Left ventricle myocardium inferior (tissue), 1 donor: Measurements from ENCODE around the gene DOCK8. TPM values are rescaled to one million over a fixed set of nuclear protein-coding genes. Genes with fewer than 3 reads are reported as not detected.
"Not testable (repeated sequence)": the region's sequence is repeated elsewhere in the genome, so short reads cannot be mapped to it uniquely, and the experiment has no call there.

Experiments
- DNase-seq: peaks from one replicate; pipeline ENCODE4 v3.0.0-alpha.2; 2020
- H3K27ac ChIP-seq: fragments of 200-600 bp; replicated peaks from 2 replicates; pipeline ENCODE4 v1.8.0; 2021
- H3K27me3 ChIP-seq: fragments of 200-600 bp; 2 replicates; pipeline ENCODE4 v1.8.0; 2021; ENCODE audit warnings: low read depth
- H3K36me3 ChIP-seq: fragments of 200-600 bp; 2 replicates; pipeline ENCODE4 v1.8.0; 2021
- H3K4me1 ChIP-seq: fragments of 200-600 bp; 2 replicates; pipeline ENCODE4 v1.8.0; 2021
- H3K4me3 ChIP-seq: fragments of 200-600 bp; 2 replicates; pipeline ENCODE4 v1.8.0; 2021; ENCODE audit warnings: mild to moderate bottlenecking, moderate library complexity
- H3K9me3 ChIP-seq: fragments of 200-600 bp; replicated peaks from 2 replicates; pipeline ENCODE4 v1.8.0; 2021
- CTCF ChIP-seq: fragments of 200-600 bp; IDR thresholded peaks from 2 replicates; pipeline ENCODE4 v1.8.0; 2021; ENCODE audit warnings: antibody characterized with exemption, mild to moderate bottlenecking, borderline replicate concordance
- intact Hi-C: fragments of 100-400 bp; cut with micrococcal nuclease; formaldehyde crosslinking; loops from one replicate; pipeline ENCODE4 v1.11.0; 2022
- total RNA-seq: library from RNA; stranded (reverse); fragmentation: NEBNext Ultra II Directional; extraction: Animal tissue kit (Norgen Biotek cat#: 25700); gene quantifications from one replicate; pipeline ENCODE4 v1.2.1, GENCODE V29; 2021
- donor health status: DM: no; HTN: yes; CAD: no; lungs with severe emphysema.

DOCK8 gene
- total RNA-seq, 1 donor from 2014 or later, result 3.7 TPM

- Histone ChIP-seq H3K36me3 (no peaks in the 10 kb centered on the region), H3K4me3 (no peak overlapping the region), H3K9me3 (no peaks in the 10 kb centered on the region), H3K27ac (peak overlapping the region; percentile 75), H3K4me1 (peaks cover 29% of the 10 kb centered on the region), H3K27me3 (peaks cover 41% of the 10 kb centered on the region)
- DNase-seq, result no peak
- intact Hi-C loops, result no loop called here
- TF ChIP-seq CTCF, result no peak
Measured at GRCh38 chr9:211036-211435, 3.6 kb upstream of the DOCK8 start.

GRCh38 chr9:211557-211956, 3.1 kb upstream of the DOCK8 start:
- Histone ChIP-seq H3K27ac (peak overlapping the region; percentile 75), H3K9me3 (no peaks in the 10 kb centered on the region), H3K4me1 (peaks cover 29% of the 10 kb centered on the region), H3K27me3 (peaks cover 46% of the 10 kb centered on the region), H3K36me3 (no peaks in the 10 kb centered on the region), H3K4me3 (no peak overlapping the region)
- intact Hi-C loops, result no loop called here
- no peak for TF ChIP-seq CTCF
- DNase-seq, result no peak

GRCh38 chr9:212297-212696, 2.4 kb upstream of the DOCK8 start:
- no peak overlapping the region for H3K4me3 ChIP-seq
- peak overlapping the region; percentile 75 for H3K27ac ChIP-seq
- no peaks in the 10 kb centered on the region for H3K9me3 ChIP-seq
- no peaks in the 10 kb centered on the region for H3K36me3 ChIP-seq
- H3K27me3 ChIP-seq, result peaks cover 52% of the 10 kb centered on the region
- no peak for TF ChIP-seq CTCF
- H3K4me1 ChIP-seq, result peaks cover 29% of the 10 kb centered on the region
- DNase-seq, result no peak
- intact Hi-C loops, result no loop called here

GRCh38 chr9:213901-214300, 764 bp upstream of the DOCK8 start:
- intact Hi-C loops, H3K36me3 ChIP-seq, DNase-seq, H3K9me3 ChIP-seq: not testable (repeated sequence)
- peaks cover 59% of the 10 kb centered on the region for H3K27me3 ChIP-seq
- H3K4me1 ChIP-seq, result peaks cover 29% of the 10 kb centered on the region
- H3K4me3 ChIP-seq, result peak overlapping the region; percentile 68
- H3K27ac ChIP-seq, result peak overlapping the region; percentile 82

- DNase-seq, result no peak
- Histone ChIP-seq H3K27ac (peak overlapping the region; percentile 82), H3K4me1 (peaks cover 29% of the 10 kb centered on the region), H3K9me3 (no peaks in the 10 kb centered on the region), H3K4me3 (peak overlapping the region; percentile 68), H3K36me3 (no peaks in the 10 kb centered on the region), H3K27me3 (peaks cover 63% of the 10 kb centered on the region)
- no peak for TF ChIP-seq CTCF
- intact Hi-C loops, result no loop called here
Measured at GRCh38 chr9:214351-214647, 366 bp upstream of the DOCK8 start.

- Histone ChIP-seq H3K9me3 (no peaks in the 10 kb centered on the region), H3K4me3 (peak overlapping the region; percentile 68), H3K36me3 (no peaks in the 10 kb centered on the region), H3K27me3 (peaks cover 71% of the 10 kb centered on the region), H3K4me1 (peaks cover 29% of the 10 kb centered on the region), H3K27ac (peak overlapping the region; percentile 82)
- no peak for TF ChIP-seq CTCF
- DNase-seq, result no peak
- intact Hi-C loops, result no loop called here
Measured at GRCh38 chr9:215631-216155, 1.0 kb downstream of the DOCK8 start.
